ENCODE measurements around the gene C4BPB. TPM values are rescaled to one million over a fixed set of nuclear protein-coding genes. Genes with fewer than 3 reads are reported as not detected.

Gene C4BPB
- total RNA-seq, 4 donors from 2014 or later = 1.6 to 2.7 TPM; not detected in 2

DNA sequence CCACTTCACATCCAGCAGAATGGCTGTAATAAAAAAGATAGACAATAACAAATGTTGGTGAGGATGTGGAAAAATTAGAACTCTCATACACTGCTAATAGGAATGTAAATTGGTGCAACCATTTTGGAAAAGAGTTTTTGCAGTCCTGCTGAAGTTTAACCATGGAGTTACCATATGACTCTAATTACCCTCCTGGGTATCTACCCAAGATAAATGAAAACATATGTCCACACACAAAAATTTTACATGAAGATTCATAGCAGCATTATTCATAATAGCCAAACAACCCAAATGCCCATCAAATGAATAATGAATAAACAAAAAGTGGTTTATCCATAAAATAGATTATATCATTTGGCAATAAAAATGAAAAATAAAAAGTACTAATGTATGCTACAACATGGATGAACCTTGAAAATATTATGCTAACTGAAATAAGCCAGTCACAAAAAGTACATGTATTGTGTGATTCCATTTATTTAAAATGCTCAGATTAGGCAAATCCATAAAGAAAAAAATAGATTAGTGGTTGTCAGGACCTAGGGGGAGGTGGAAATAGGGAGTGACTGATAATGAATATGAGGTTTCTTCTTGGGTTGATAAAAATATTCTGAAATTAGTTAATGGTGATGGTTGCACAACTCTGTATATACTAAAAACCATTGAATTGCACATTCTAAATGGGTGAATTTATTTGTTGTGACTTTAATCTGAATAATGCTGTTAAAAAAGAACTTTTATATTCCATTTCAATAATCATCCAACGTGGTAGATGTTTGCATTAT, 41.8 kb downstream of the C4BPB start:
- Histone ChIP-seq H3K4me1 (no peaks in the 10 kb centered on the region), H3K36me3 (peaks cover 0 to 7% of the 10 kb centered on the region in 2 donors), H3K27ac (no peak overlapping the region), H3K9me3 (peaks cover 0 to 34% (median 0%) of the 10 kb centered on the region in 3 donors), H3K4me3 (no peak overlapping the region), H3K27me3 (no peaks in the 10 kb centered on the region)
- TF ChIP-seq CTCF (IDR thresholded peaks at IDR 0.05) = no peak
- no peak for TF ChIP-seq EP300 (IDR thresholded peaks at IDR 0.05)
- TF ChIP-seq POLR2AphosphoS5 (IDR thresholded peaks at IDR 0.05) = no peak
- no peak for TF ChIP-seq POLR2A (IDR thresholded peaks at IDR 0.05)
- WGBS, 2 donors (ENCODE audit: low coverage in 1 of 2) = 63 to 82% methylated on average over 1 of the region's 1 CpG
- no peak for ATAC-seq

- Histone ChIP-seq H3K36me3 (peaks cover 0 to 7% of the 10 kb centered on the region in 2 donors), H3K9me3 (peaks cover 0 to 34% (median 0%) of the 10 kb centered on the region in 3 donors), H3K27ac (no peak overlapping the region), H3K27me3 (no peaks in the 10 kb centered on the region), H3K4me3 (no peak overlapping the region), H3K4me1 (no peaks in the 10 kb centered on the region)
- TF ChIP-seq POLR2AphosphoS5 (IDR thresholded peaks at IDR 0.05) (no peak), CTCF (IDR thresholded peaks at IDR 0.05) (no peak), POLR2A (IDR thresholded peaks at IDR 0.05) (no peak), EP300 (IDR thresholded peaks at IDR 0.05) (no peak)
- no peak for ATAC-seq
- WGBS, 2 donors (ENCODE audit: low coverage in 1 of 2) = 70 to 73% methylated on average over 2 to 4 of the region's 4 CpGs
Observed at GRCh38 chr1:207131163-207131562, 42.5 kb downstream of the C4BPB start.

DNA sequence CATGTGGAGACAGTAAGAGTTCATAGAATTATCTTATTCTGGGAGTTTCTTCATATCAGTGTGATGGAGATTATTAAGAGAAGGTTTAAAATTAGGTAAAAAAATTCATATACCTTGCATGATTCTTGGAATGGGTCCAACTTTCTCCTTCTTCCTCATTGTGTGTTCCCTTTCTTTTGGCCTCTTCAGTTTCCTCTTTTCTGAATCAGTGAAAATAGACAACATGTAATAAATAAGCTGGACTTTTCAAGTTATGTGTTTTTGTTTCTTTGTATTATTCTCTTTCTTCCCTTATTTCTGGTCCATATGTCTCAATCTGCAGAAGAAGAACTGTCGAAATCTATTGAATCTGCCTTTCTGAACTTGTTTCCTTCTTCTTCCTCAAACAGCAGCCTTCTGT, 45.9 kb downstream of the C4BPB start:
- Histone ChIP-seq H3K36me3 (no peaks in the 10 kb centered on the region), H3K27me3 (no peaks in the 10 kb centered on the region), H3K4me3 (no peak overlapping the region), H3K9me3 (peaks cover 0 to 14% (median 0%) of the 10 kb centered on the region in 3 donors), H3K4me1 (no peaks in the 10 kb centered on the region), H3K27ac (no peak overlapping the region)
- TF ChIP-seq CTCF (IDR thresholded peaks at IDR 0.05) (no peak), EP300 (IDR thresholded peaks at IDR 0.05) (no peak), POLR2AphosphoS5 (IDR thresholded peaks at IDR 0.05) (no peak), POLR2A (IDR thresholded peaks at IDR 0.05) (no peak)
- WGBS, 2 donors (ENCODE audit: low coverage in 1 of 2) = 63 to 67% methylated on average over 1 of the region's 1 CpG
- no peak for ATAC-seq

DNA sequence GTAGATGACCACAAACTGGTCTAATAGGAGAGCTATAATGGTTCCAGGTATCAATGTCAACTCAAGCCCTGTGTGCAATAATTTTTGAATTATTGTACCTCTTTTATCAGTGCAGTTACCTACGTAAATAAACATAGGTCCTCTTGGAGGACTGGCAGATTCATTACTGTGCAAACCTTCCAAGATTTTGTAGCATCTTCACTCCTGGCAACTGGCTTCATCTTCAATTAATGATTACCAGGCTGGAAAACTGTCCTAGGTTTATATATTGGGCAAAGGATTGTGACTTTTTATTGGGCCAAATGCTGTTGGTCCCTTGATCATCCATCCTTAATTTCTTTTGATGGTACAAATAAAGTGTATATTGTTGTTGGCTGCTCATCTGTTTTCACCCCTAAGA, 51.0 kb downstream of the C4BPB start:
- 83 to 91% methylated on average over 1 of the region's 1 CpG for WGBS, 2 donors (ENCODE audit: low coverage in 1 of 2)
- TF ChIP-seq POLR2A (IDR thresholded peaks at IDR 0.05) = no peak
- no peak for TF ChIP-seq EP300 (IDR thresholded peaks at IDR 0.05)
- TF ChIP-seq POLR2AphosphoS5 (IDR thresholded peaks at IDR 0.05) = no peak
- no peak for TF ChIP-seq CTCF (IDR thresholded peaks at IDR 0.05)
- H3K36me3 ChIP-seq = no peaks in the 10 kb centered on the region
- no peak for ATAC-seq
- H3K4me3 ChIP-seq = no peak overlapping the region
- no peaks in the 10 kb centered on the region for H3K9me3 ChIP-seq
- no peaks in the 10 kb centered on the region for H3K27me3 ChIP-seq
- no peaks in the 10 kb centered on the region for H3K4me1 ChIP-seq
- H3K27ac ChIP-seq = no peak overlapping the region

DNA sequence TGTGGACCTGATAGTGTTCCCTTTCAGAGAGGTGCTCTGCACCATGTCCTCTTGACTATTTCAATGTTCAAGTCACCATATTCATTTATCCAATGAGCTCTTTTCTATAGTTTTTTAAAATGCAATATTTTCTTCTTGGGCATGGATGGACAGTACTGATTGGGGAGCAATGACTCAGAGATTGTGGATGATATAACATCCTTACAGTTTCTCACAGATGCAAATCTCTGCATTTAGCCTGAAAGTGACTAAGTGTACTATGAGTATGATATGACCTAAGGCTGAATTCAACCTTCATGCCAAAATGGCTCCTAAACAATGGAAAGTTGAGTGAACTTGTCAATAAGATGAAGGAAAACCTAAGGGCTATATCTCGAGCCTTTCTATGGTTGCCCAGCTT, 51.9 kb downstream of the C4BPB start:
- Histone ChIP-seq H3K4me3 (no peak overlapping the region), H3K36me3 (no peaks in the 10 kb centered on the region), H3K9me3 (no peaks in the 10 kb centered on the region), H3K27ac (no peak overlapping the region), H3K27me3 (no peaks in the 10 kb centered on the region), H3K4me1 (no peaks in the 10 kb centered on the region)
- TF ChIP-seq POLR2AphosphoS5 (IDR thresholded peaks at IDR 0.05) (no peak), CTCF (IDR thresholded peaks at IDR 0.05) (no peak), EP300 (IDR thresholded peaks at IDR 0.05) (no peak), POLR2A (IDR thresholded peaks at IDR 0.05) (no peak)
- WGBS, 2 donors (ENCODE audit: low coverage in 1 of 2) = 45 to 71% methylated on average over 1 of the region's 1 CpG
- ATAC-seq = no peak
